ENCODE data around the gene GTF3C1. TPM values are rescaled to one million over a fixed set of nuclear protein-coding genes. Genes with fewer than 3 reads are reported as not detected.
"Not testable (repeated sequence)": the region's sequence is repeated elsewhere in the genome, so short reads cannot be mapped to it uniquely, and the experiment has no call there.

GTF3C1 gene
- 73.2 and 95.3 TPM in 2 replicates for total RNA-seq

GRCh38 chr16:27549746-27550581 lies at the start of gene GTF3C1, which contains the start of gene KATNIP:
GTF3C1 (minus strand) TSS chr16:27549913; CDS start chr16:27549890, 23 bp downstream.
KATNIP (plus strand) TSS chr16:27550144; CDS start chr16:27550171, 27 bp downstream.
- DNase-seq (ENCODE audit: low read depth, low spot score): peak; percentile 93

- DNase-seq (ENCODE audit: low read depth, low spot score): no peak
These were observed 49.3 kb upstream of the GTF3C1 start for GRCh38 chr16:27598931-27599565.

- no peak for DNase-seq (ENCODE audit: low read depth, low spot score)
These were observed 48.5 kb upstream of the GTF3C1 start for GRCh38 chr16:27598220-27598619.

GRCh38 chr16:27597361-27597760 lies 47.6 kb upstream of the GTF3C1 start:
- no peak for DNase-seq (ENCODE audit: low read depth, low spot score)

- no peak for DNase-seq (ENCODE audit: low read depth, low spot score)
These were observed 46.7 kb upstream of the GTF3C1 start for GRCh38 chr16:27596411-27596810.

GRCh38 chr16:27595993-27596392 lies 46.3 kb upstream of the GTF3C1 start:
- no peak for DNase-seq (ENCODE audit: low read depth, low spot score)

GRCh38 chr16:27595475-27595874 lies 45.8 kb upstream of the GTF3C1 start:
- DNase-seq (ENCODE audit: low read depth, low spot score): no peak

GRCh38 chr16:27591837-27592236 lies 42.1 kb upstream of the GTF3C1 start:
- DNase-seq (ENCODE audit: low read depth, low spot score): no peak

- DNase-seq (ENCODE audit: low read depth, low spot score): no peak
These were observed 38.3 kb upstream of the GTF3C1 start for GRCh38 chr16:27588057-27588456.

GRCh38 chr16:27586711-27587110 lies 37.0 kb upstream of the GTF3C1 start:
- no peak for DNase-seq (ENCODE audit: low read depth, low spot score)

- no peak for DNase-seq (ENCODE audit: low read depth, low spot score)
These were observed 35.5 kb upstream of the GTF3C1 start for GRCh38 chr16:27585200-27585599.

- DNase-seq (ENCODE audit: low read depth, low spot score): no peak
These were observed 33.9 kb upstream of the GTF3C1 start for GRCh38 chr16:27583634-27584033.

GRCh38 chr16:27582883-27583282 lies 33.2 kb upstream of the GTF3C1 start:
- no peak for DNase-seq (ENCODE audit: low read depth, low spot score)

- no peak for DNase-seq (ENCODE audit: low read depth, low spot score)
These were observed 29.6 kb upstream of the GTF3C1 start for GRCh38 chr16:27579087-27579980.

- no peak for DNase-seq (ENCODE audit: low read depth, low spot score)
These were observed 27.0 kb upstream of the GTF3C1 start for GRCh38 chr16:27576729-27577128.

GRCh38 chr16:27572711-27573110 lies 23.0 kb upstream of the GTF3C1 start:
- no peak for DNase-seq (ENCODE audit: low read depth, low spot score)

GRCh38 chr16:27571433-27572326 lies 22.0 kb upstream of the GTF3C1 start:
- no peak for DNase-seq (ENCODE audit: low read depth, low spot score)

- not testable (repeated sequence) for DNase-seq (ENCODE audit: low read depth, low spot score)
These were observed 21.3 kb upstream of the GTF3C1 start for GRCh38 chr16:27570986-27571385.

- no peak for DNase-seq (ENCODE audit: low read depth, low spot score)
These were observed 18.4 kb upstream of the GTF3C1 start for GRCh38 chr16:27568077-27568476.

- DNase-seq (ENCODE audit: low read depth, low spot score): no peak
These were observed 16.7 kb upstream of the GTF3C1 start for GRCh38 chr16:27566417-27566816.

GRCh38 chr16:27564224-27564623 lies 14.5 kb upstream of the GTF3C1 start:
- DNase-seq (ENCODE audit: low read depth, low spot score): no peak
